ENCODE data around the gene CTXND2.
"Not testable (repeated sequence)": the region's sequence is repeated elsewhere in the genome, so short reads cannot be mapped to it uniquely, and the experiment has no call there.

CTXND2 gene

GRCh38 chr1:150893336-150893913 lies 6.5 kb downstream of the CTXND2 start:
- DNase-seq = no peak

DNA sequence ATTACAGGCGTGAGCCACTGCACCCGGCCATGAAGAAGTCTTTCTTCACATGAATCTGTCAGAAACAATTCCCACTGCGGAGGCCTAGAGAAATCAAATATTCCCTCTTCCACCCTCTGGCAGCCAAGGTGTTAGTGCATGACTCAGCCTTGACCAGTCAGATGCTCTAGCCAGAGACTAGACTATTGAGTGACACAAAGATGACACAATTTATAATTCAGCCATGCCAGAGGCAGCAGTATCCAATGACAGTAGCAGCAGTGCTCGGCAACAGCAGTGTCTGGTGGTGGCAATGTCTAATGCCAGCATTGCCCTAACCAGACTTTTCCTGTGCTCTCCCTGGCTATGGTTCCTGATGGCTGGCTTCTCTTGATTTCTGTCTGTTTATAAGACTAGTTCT lies 8.7 kb downstream of the CTXND2 start:
- no peak for DNase-seq

DNA sequence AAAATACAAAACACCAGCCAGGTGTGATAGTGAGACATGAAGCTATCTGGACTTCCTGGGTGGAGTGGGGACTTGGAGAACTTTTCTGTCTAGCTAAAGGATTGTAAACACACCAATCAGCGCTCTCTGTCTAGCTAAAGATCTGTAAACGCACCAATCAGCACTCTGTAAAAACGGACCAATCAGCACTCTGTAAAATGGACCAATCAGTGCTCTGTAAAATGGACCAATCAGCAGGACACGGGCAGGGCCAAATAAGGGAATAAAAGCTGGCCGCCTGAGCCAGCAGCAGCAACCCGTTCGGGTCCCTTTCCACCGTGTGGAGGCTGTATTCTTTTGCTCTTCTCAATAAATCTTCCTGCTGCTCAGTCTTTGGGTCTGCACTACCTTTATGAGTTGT lies 12.9 kb downstream of the CTXND2 start:
- DNase-seq = not testable (repeated sequence)

- DNase-seq = no peak
Measured at GRCh38 chr1:150902346-150902745, 15.4 kb downstream of the CTXND2 start.

DNA sequence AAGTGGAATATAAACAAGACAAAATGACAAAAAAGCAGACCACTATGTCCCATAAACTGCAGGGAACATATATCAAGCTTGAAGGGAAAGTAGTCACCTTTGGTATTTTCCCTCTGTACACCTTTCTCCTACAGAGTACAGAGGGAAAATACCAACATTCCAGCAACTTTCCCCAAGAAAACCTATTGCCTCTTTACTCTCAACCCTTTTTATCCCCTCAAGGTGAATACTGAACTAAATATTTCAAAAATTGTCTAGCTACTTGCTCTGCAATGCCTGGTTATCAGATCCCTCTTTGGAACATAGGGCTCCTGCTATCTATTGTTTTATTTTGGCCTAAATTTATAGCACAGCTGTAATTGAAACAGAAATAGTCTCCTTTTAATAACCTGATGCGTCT lies 15.8 kb downstream of the CTXND2 start:
- DNase-seq = no peak

DNA sequence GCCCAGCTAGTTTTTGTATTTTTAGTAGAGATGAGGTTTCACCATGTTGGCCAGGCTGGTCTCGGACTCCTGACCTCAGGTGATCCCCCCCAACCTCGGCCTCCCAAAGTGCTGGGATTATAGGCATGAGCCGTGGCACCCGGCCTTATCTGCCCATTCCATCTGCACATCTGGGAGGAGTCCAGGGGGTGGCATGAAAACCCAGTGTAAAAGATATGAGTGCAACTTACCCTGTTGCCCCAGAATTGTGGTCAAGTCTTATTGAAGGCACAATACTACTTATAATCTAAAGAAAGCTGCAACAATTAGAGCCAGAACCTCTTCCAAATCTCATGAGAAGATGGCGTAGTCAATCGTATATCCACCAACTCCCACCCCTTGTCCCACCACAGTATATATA lies 18.4 kb downstream of the CTXND2 start:
- DNase-seq = no peak

DNA sequence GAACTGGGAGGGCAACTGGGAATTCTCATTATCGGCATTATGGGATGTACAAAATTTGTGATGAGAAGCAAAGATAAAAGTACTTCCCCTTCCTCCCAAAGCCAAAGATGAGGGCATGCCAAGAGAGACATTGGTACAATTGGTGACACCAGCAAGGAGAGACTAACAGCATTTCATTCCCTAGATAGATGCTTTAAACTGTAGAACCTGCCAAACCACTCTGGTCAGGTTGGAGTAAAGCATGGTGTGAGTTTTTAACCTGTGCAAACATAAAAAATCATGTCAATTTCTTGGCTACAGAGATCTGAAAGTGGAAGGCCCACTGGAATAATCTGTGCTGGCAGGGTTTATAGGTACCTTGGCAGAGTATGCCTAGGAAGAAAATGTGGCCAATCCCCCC lies 19.4 kb downstream of the CTXND2 start:
- no peak for DNase-seq

DNA sequence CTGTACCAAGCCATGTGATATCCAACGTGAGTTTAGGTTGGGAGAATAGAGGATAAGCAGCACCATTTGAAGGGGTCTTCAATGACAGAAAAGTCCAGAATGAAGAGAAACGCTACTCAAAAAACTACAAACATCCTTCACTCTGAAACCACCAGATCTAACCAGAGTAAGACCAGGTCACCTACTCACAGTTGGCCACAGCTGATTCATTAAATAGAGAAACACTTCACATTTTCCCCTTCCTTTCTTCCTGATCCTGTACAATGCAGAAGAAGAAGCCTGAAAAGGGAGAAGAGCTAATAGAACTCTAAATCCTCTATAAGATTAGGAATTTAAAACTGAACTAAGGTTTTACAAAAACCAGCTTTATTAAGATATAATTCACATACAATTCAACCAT lies 19.9 kb downstream of the CTXND2 start:
- DNase-seq = no peak

GRCh38 chr1:150909585-150910180 lies 22.7 kb downstream of the CTXND2 start:
- no peak for DNase-seq

DNA sequence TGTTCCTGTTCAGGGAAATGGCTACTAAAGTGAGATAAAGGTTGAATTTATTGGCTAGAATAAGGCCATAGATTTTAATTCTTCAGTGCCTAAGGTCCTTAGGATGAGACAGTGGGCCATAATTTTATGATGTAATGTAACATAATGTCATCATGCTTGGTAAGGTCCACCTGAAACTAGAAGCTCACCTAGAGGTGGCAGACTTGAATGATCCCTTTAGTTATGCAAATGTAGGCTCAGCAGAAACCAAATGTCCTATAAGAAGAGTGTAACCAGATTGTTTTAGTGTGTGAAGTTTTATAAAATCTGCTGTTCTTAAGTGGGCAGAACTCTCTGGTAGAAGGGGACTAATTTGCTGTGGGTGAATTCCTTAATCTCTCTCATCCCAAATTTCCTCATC lies 25.7 kb downstream of the CTXND2 start:
- no peak for DNase-seq

DNA sequence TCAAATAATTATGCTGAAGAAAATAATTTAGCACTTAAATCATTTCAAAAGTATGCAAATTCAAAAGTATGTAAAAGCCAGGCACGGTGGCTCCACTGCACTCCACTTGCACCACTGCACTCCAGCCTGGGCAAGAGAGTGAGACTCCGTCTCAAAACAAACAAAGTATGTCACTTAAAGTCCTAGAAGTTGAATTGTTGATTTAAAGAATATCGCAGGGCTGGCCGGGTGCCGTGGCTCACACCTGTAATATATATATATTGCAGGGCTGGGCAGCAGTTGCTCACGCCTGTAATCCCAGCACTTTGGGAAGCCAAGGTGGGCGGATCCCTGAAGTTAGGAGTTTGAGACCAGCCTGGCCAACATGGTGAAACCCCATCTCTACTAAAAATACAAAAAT lies 30.5 kb downstream of the CTXND2 start:
- no peak for DNase-seq

GRCh38 chr1:150922519-150922975 lies 35.6 kb downstream of the CTXND2 start:
- peak; percentile 67 for DNase-seq

DNA sequence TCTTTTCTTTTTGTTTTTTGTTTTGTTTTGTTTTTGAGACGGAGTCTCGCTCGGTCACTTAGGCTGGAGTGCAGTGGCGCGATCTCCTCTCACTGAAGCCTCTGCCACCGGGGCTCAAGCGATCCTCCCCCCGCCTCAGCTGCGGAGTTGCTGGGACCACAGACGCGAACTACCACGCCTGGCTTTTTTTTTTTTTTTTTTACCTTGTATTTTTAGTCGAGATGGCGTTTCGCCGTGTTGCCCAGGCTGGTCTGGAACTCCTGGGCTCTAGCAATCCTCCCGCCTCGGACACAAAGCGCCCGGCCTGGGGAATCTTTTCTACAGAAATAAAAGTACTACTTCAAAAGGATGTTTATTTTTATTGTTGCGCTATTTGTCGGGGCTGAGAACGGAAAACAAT lies 38.1 kb downstream of the CTXND2 start:
- peak; percentile 12 for DNase-seq

- peak; percentile 97 for DNase-seq
Measured at GRCh38 chr1:150926097-150926741, 39.3 kb downstream of the CTXND2 start, which contains the start of gene SETDB1. Gene SETDB1, plus strand, starts transcription at chr1:150926363. Its CDS starts 1,352 bp downstream, at chr1:150927715.

DNA sequence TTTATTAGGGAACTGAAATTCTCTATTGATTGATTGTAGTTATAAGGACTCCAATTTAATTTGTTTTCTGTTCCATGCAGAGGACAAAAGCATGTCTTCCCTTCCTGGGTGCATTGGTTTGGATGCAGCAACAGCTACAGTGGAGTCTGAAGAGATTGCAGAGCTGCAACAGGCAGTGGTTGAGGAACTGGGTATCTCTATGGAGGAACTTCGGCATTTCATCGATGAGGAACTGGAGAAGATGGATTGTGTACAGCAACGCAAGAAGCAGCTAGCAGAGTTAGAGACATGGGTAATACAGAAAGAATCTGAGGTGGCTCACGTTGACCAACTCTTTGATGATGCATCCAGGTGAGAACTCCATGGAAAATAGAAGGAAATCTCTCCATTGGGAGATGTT lies 40.7 kb downstream of the CTXND2 start:
- no peak for DNase-seq

GRCh38 chr1:150928286-150928685 lies 41.4 kb downstream of the CTXND2 start:
- no peak for DNase-seq

DNA sequence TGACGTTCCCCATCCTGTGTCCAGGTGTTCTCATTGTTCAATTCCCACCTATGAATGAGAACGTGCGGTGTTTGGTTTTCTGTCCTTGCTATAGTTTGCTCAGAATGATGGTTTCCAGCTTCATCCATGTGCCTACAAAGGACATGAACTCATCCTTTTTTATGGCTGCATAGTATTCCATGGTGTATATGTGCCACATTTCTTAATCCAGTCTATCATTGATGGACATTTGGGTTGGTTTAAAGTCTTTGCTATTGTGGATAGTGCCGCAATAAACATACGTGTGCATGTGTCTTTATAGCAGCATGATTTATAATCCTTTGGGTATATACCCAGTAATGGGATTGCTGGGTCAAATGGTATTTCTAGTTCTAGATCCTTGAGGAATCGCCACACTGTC lies 41.8 kb downstream of the CTXND2 start:
- not testable (repeated sequence) for DNase-seq

DNA sequence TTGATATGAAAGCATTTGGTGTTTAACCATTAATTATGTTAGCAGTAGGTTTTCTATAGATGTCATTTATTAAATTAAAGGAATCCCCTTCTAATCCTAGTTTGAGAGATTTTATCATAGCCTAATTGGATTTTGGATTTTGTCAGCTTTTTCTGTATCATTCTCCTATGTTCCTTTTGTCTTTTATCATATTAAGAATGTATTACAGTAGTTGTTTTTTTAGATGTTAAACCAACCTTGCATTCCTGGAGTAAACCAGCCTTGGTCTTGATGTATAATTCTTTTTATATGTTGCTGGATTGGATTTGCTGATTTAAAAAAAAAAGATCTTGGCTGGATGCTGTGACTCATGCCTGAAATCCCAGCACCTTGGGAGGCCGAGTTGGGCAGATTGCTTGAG lies 44.8 kb downstream of the CTXND2 start:
- DNase-seq = no peak

- DNase-seq = no peak
Measured at GRCh38 chr1:150944856-150945255, 57.9 kb downstream of the CTXND2 start.

- DNase-seq = no peak
Measured at GRCh38 chr1:150954708-150955107, 67.8 kb downstream of the CTXND2 start.

GRCh38 chr1:150955280-150955679 lies 68.3 kb downstream of the CTXND2 start:
- no peak for DNase-seq

DNA sequence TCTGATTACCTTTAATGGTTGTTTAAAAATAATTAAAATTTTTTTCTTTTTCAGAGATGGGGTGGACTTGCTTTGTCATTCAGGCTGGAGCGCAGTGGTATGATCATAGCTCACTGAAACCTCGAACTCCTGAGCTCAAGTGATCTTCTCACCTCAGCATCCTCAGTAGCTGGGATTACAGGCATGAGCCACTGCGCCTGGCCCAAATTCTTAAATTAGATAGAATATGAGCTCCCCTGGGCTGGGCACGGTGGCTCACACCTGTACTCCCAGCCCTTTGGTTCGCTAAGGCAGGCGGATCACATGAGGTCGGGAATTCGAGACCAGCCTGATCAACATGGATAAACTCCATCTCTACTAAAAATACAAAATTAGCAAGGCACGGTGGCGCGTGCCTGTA lies 70.7 kb downstream of the CTXND2 start:
- DNase-seq = no peak

DNA sequence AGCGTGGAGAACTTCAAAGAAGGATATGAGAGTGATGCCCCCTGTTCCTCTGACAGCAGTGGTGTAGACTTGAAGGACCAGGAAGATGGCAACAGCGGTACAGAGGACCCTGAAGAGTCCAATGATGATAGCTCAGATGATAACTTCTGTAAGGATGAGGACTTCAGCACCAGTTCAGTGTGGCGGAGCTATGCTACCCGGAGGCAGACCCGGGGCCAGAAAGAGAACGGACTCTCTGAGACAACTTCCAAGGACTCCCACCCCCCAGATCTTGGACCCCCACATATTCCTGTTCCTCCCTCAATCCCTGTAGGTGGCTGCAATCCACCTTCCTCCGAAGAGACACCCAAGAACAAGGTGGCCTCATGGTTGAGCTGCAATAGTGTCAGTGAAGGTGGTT lies 73.7 kb downstream of the CTXND2 start:
- DNase-seq = no peak

DNA sequence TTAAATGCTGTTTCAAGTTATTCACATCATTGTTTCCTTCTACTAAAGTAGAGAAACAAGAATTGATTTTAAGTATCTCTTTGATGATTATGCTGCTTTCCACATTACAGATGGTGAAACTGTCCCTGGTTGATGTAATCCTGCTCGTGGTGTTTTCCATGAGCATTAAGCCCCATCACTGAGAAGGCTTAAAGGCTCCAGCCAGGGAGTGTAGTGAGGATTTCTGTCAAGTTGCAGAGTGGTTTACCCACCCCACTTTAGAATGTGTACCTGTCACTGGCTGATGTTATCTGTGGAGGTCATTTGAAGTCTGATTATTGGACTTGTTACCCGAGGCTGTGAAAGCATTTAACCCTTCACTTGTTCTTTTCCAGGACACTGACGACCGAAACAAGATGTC lies 74.8 kb downstream of the CTXND2 start:
- no peak for DNase-seq

Measured in CD4-positive, alpha-beta T cell treated with Interferon gamma for 1 hour (primary cell).